ENCODE measurements around the gene SLC17A1. TPM values are rescaled to one million over a fixed set of nuclear protein-coding genes. Genes with fewer than 3 reads are reported as not detected.
"Not testable (repeated sequence)": the region's sequence is repeated elsewhere in the genome, so short reads cannot be mapped to it uniquely, and the experiment has no call there.

Gene SLC17A1
- total RNA-seq, 1 donor from 2014 or later = not detected

GRCh38 chr6:25749837-25750236, 82.0 kb downstream of the SLC17A1 start:
- DNase-seq (ENCODE audit: low read depth, low spot score) = no peak
- H3K27ac Mint-ChIP-seq (ENCODE audit: unreplicated experiment) = no peak overlapping the region
- no peak for TF ChIP-seq CTCF (conservative IDR thresholded peaks at IDR 0.05)
- peaks cover 7% of the 10 kb centered on the region for H3K4me1 Mint-ChIP-seq
- peaks cover 3% of the 10 kb centered on the region for H3K27me3 Mint-ChIP-seq (ENCODE audit: low read depth)
- no peak overlapping the region for H3K4me3 Mint-ChIP-seq
- H3K36me3 Mint-ChIP-seq (ENCODE audit: low read depth) = no peaks in the 10 kb centered on the region
- H3K9me3 Mint-ChIP-seq = no peaks in the 10 kb centered on the region

- not testable (repeated sequence) for H3K27me3 Mint-ChIP-seq (ENCODE audit: low read depth)
These were observed 83.0 kb downstream of the SLC17A1 start for GRCh38 chr6:25748601-25749517.

GRCh38 chr6:25748049-25748448, 83.8 kb downstream of the SLC17A1 start:
- H3K36me3 Mint-ChIP-seq (ENCODE audit: low read depth) = no peaks in the 10 kb centered on the region
- H3K27me3 Mint-ChIP-seq (ENCODE audit: low read depth) = no peaks in the 10 kb centered on the region
- no peak overlapping the region for H3K4me3 Mint-ChIP-seq
- H3K4me1 Mint-ChIP-seq = peaks cover 7% of the 10 kb centered on the region
- DNase-seq (ENCODE audit: low read depth, low spot score) = no peak
- H3K9me3 Mint-ChIP-seq = no peaks in the 10 kb centered on the region
- no peak overlapping the region for H3K27ac Mint-ChIP-seq (ENCODE audit: unreplicated experiment)
- no peak for TF ChIP-seq CTCF (conservative IDR thresholded peaks at IDR 0.05)

More at GRCh38 chr6:25748601-25749517, 83.0 kb downstream of the SLC17A1 start:
- DNase-seq (ENCODE audit: low read depth, low spot score); H3K4me1 Mint-ChIP-seq; H3K4me3 Mint-ChIP-seq; H3K27ac Mint-ChIP-seq (ENCODE audit: unreplicated experiment); H3K9me3 Mint-ChIP-seq; H3K36me3 Mint-ChIP-seq (ENCODE audit: low read depth): not testable (repeated sequence)

GRCh38 chr6:25747477-25747876, 84.4 kb downstream of the SLC17A1 start:
- H3K4me1 Mint-ChIP-seq = peaks cover 7% of the 10 kb centered on the region
- H3K4me3 Mint-ChIP-seq = no peak overlapping the region
- no peaks in the 10 kb centered on the region for H3K9me3 Mint-ChIP-seq
- H3K27ac Mint-ChIP-seq (ENCODE audit: unreplicated experiment) = no peak overlapping the region
- TF ChIP-seq CTCF (conservative IDR thresholded peaks at IDR 0.05) = no peak
- DNase-seq (ENCODE audit: low read depth, low spot score) = no peak
- H3K36me3 Mint-ChIP-seq (ENCODE audit: low read depth) = no peaks in the 10 kb centered on the region
- H3K27me3 Mint-ChIP-seq (ENCODE audit: low read depth) = no peaks in the 10 kb centered on the region

- no peak overlapping the region for H3K4me3 Mint-ChIP-seq
- no peak for TF ChIP-seq CTCF (conservative IDR thresholded peaks at IDR 0.05)
- H3K36me3 Mint-ChIP-seq (ENCODE audit: low read depth) = no peaks in the 10 kb centered on the region
- H3K27ac Mint-ChIP-seq (ENCODE audit: unreplicated experiment) = no peak overlapping the region
- DNase-seq (ENCODE audit: low read depth, low spot score) = no peak
- H3K9me3 Mint-ChIP-seq = peaks cover under 1% of the 10 kb centered on the region
- H3K4me1 Mint-ChIP-seq = peaks cover 7% of the 10 kb centered on the region
- H3K27me3 Mint-ChIP-seq (ENCODE audit: low read depth) = no peaks in the 10 kb centered on the region
These were observed 84.9 kb downstream of the SLC17A1 start for GRCh38 chr6:25746968-25747367.

- Mint-ChIP-seq H3K4me1 (peaks cover 7% of the 10 kb centered on the region), H3K27ac (ENCODE audit: unreplicated experiment) (no peak overlapping the region), H3K27me3 (ENCODE audit: low read depth) (no peaks in the 10 kb centered on the region), H3K9me3 (peaks cover 3% of the 10 kb centered on the region), H3K36me3 (ENCODE audit: low read depth) (peaks cover under 1% of the 10 kb centered on the region), H3K4me3 (no peak overlapping the region)
- no peak for DNase-seq (ENCODE audit: low read depth, low spot score)
- no peak for TF ChIP-seq CTCF (conservative IDR thresholded peaks at IDR 0.05)
These were observed 86.0 kb downstream of the SLC17A1 start for GRCh38 chr6:25745836-25746235.

Measured in neural crest cell (in vitro differentiated cells).